GM23248 (cell line): ENCODE results near the gene TSPAN7.

ENCODE experiments used
- EZH2 ChIP-seq: fragments of 200-600 bp; sonication (generic); IDR thresholded peaks from 2 replicates; pipeline ENCODE4 v1.6.1; 2018; ENCODE audit warnings: antibody characterized with exemption, mild to moderate bottlenecking; ENCODE audit not compliant: insufficient read depth, poor library complexity, severe bottlenecking
- EZH2phosphoT487 ChIP-seq: fragments of 200-600 bp; sonication (generic); IDR thresholded peaks from 2 replicates; pipeline ENCODE4 v1.6.1; 2018; ENCODE audit warnings: antibody characterized with exemption, moderate library complexity, mild to moderate bottlenecking, low read depth; ENCODE audit not compliant: insufficient read depth

- TF ChIP-seq EZH2 = no peak
- TF ChIP-seq EZH2phosphoT487 = no peak
Measured at GRCh38 chrX:38516196-38516774, 45.1 kb upstream of the TSPAN7 start.
